Mucosa of rectum (tissue), 2 donors: ENCODE results near the gene ANXA6.
A peak's percentile ranks its signal among the peaks of the same experiment; 100 is the strongest.

Source experiments
- H3K27ac ChIP-seq, 2 donors: one replicate each; pipeline ENCODE4 v1.7.0; 2013; ENCODE audit warnings: inconsistent platforms in 2 of 2, low read depth in 2 of 2, low read length in 2 of 2
- H3K27me3 ChIP-seq, 2 donors: one replicate each; pipeline ENCODE4 v1.7.0; 2013; ENCODE audit warnings: low read length in 2 of 2; ENCODE audit not compliant: control insufficient read depth in 2 of 2, insufficient read depth in 2 of 2
- H3K36me3 ChIP-seq, 2 donors: one replicate each; pipeline ENCODE4 v1.7.0; 2013; ENCODE audit warnings: low read length in 2 of 2; ENCODE audit not compliant: control insufficient read depth in 2 of 2, insufficient read depth in 2 of 2
- H3K4me1 ChIP-seq, 2 donors: one replicate each; pipeline ENCODE4 v1.7.0; 2013; ENCODE audit warnings: low read length in 2 of 2, mild to moderate bottlenecking in 1 of 2; ENCODE audit not compliant: control insufficient read depth in 2 of 2, insufficient read depth in 2 of 2
- H3K4me3 ChIP-seq, 2 donors: one replicate each; pipeline ENCODE4 v1.7.0; 2013; ENCODE audit warnings: low read length in 2 of 2
- H3K9ac ChIP-seq, 2 donors: one replicate each; pipeline ENCODE4 v1.7.0; 2013; ENCODE audit warnings: low read length in 2 of 2, low read depth in 1 of 2, mild to moderate bottlenecking in 1 of 2
- H3K9me3 ChIP-seq, 2 donors: one replicate each; pipeline ENCODE4 v1.7.0; 2013; ENCODE audit warnings: low read length in 2 of 2; ENCODE audit not compliant: control insufficient read depth in 2 of 2
- donor health status: healthy.
- donor health status: Normal muscosa, but diverticular disease.

ANXA6 gene

DNA sequence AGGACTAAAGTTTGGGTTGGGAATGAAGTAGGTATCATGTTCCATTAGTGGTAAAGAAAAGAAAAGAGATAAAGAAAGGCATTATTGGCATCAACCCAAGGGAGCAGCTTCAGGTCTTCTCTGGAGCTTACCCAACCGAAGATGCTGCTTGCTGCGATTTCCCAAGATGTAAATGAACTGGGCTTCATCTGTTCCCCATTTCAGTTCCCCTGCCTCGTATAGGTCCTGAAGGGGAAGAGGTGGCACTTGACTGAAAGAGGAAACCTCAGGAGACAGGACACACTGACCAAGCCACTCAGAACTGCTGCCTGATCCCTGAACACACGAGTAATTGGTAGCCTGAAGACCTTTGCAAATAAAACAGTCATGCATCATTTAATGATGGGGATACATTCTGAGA is 24.6 kb downstream of the ANXA6 start:
- H3K9me3 ChIP-seq: no peaks in the 10 kb centered on the region
- H3K4me3 ChIP-seq: no peak overlapping the region
- peaks cover 18 to 77% of the 10 kb centered on the region in 2 donors for H3K36me3 ChIP-seq
- no peak overlapping the region for H3K27ac ChIP-seq
- H3K27me3 ChIP-seq: no peaks in the 10 kb centered on the region
- no peak overlapping the region for H3K9ac ChIP-seq
- H3K4me1 ChIP-seq: no peaks in the 10 kb centered on the region

DNA sequence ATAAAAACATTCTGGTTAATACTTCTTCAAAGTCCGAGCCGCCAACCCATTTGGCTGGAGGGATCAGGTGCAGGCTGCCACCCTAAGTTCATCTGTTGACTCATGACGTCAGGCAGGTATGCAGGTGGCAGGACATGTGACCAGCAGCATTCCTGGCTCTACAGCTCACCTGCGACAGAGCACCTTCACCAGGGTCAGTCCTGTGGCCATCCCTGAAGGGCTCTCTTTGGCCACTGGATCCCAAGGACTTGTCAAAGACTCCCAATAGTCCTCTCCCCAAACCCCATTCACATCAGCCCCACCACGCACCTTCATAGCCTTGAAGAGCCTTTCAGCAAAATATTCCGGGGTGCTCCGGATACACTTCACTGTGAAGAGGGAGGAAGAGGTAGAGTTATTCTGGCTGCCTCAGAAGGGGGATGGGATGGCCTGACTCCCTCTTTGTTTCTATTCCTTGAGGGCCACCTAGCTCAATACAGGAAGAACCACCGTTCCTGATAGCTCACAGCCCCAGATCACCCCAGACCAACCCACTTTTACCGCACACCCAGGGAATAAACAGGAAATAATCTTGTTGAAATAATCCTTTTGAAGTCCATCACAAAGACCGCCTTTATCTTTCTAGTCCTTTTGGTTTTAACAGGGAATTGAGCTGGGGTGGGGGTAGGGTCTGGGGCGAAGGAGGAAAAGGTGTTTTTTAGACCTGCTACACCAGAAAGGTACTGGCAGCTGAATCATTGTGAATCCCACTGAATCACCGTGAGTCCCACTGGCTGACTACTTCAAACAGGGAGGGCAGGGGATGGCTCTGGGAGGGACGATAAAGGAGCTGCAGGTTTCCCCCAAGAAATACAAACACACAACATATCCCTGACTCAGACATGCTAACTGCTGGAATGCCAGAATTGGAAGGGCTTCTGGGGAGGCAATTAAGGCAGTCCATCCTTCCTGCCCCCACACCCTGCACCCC is 26.4 kb downstream of the ANXA6 start:
- H3K36me3 ChIP-seq: peaks cover 7 to 68% of the 10 kb centered on the region in 2 donors
- no peak overlapping the region for H3K9ac ChIP-seq
- H3K4me3 ChIP-seq: no peak overlapping the region
- no peaks in the 10 kb centered on the region for H3K9me3 ChIP-seq
- H3K27me3 ChIP-seq: no peaks in the 10 kb centered on the region
- H3K4me1 ChIP-seq: peaks cover 0 to 2% of the 10 kb centered on the region in 2 donors
- H3K27ac ChIP-seq: no peak overlapping the region

DNA sequence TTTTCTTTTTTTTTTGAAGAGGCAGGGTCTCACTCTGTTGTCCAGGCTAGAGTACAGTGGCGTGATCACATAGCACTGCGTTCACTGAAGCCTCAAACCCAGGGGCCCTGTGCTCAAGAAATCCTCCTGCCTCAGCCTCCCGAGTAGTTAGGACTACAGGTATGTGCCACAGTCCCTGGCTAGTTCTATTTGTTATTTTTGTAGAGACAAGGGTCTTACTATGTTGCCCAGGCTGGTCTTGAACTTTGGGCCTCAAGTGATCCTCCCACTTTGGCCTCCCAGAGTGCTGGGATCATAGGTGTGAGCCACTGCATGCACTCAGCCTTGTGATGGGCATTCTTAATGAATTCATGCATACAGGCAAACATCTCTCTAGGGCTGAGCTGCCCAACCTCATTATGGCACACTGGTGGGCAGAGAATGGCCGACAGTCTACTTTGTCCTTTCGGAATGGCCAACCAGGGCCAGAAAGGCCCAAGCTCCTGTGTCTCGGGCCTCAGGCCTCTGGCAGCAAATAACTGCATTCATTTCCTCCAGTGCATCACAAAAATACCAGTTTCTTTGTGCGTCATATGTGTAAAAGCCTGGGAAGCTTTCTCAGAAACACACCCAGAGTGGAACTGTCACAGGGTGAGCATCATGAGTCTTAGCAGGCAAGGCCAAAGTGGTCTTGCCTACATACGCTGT is 27.2 kb downstream of the ANXA6 start:
- no peak overlapping the region for H3K4me3 ChIP-seq
- H3K9ac ChIP-seq: no peak overlapping the region
- H3K9me3 ChIP-seq: no peaks in the 10 kb centered on the region
- peaks cover 4 to 5% of the 10 kb centered on the region in 2 donors for H3K4me1 ChIP-seq
- no peaks in the 10 kb centered on the region for H3K27me3 ChIP-seq
- H3K27ac ChIP-seq: no peak overlapping the region
- peaks cover 2 to 66% of the 10 kb centered on the region in 2 donors for H3K36me3 ChIP-seq

DNA sequence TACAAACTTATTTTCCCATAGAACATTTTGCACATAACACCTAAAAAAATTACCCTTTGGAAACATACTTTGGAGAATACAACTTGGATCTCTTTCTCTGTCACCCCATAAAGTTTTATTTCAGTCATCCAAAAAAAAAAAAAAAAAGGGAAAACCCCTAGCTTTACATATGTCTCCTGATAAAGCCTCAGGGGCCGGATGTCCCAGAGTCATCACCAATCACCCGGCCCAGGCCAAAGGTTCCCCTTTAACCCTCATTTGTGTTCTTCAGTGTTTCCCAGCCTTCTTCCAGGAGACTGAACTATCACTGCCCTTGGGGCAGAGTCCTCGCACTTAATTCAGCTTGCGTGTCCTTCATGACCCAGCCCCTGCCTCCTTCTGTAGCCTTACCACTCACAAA is 28.8 kb downstream of the ANXA6 start:
- peaks cover 2 to 58% of the 10 kb centered on the region in 2 donors for H3K36me3 ChIP-seq

DNA sequence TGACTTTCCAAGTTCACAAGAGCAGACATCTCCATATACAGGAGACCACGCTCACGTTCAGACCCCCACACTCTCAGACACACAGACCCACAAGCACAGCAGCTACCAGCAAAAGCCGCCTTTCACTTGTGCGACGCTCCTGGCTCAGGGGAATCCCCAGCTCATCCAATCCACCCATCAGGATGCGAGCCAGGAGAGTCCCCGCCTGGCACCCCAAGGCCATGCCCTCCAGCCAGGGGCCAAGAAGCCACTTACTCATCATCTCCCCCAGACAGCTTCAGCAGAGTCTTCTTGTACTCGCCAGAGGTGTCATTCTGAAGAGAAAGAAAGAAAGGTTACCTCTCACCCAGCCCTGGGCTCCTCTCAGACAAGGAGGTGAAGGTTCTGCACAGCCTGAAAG is 29.7 kb downstream of the ANXA6 start:
- Histone ChIP-seq H3K36me3 (peaks cover 4 to 51% of the 10 kb centered on the region in 2 donors), H3K27ac (no peak overlapping the region), H3K27me3 (no peaks in the 10 kb centered on the region), H3K9ac (no peak overlapping the region), H3K4me3 (no peak overlapping the region), H3K9me3 (no peaks in the 10 kb centered on the region), H3K4me1 (peaks cover 4 to 7% of the 10 kb centered on the region in 2 donors)

More for the DNA sequence above, 28.8 kb downstream of the ANXA6 start:
- Histone ChIP-seq H3K9ac (no peak overlapping the region), H3K27me3 (no peaks in the 10 kb centered on the region), H3K27ac (no peak overlapping the region), H3K4me1 (peaks cover 4 to 7% of the 10 kb centered on the region in 2 donors), H3K9me3 (no peaks in the 10 kb centered on the region), H3K4me3 (no peak overlapping the region)

DNA sequence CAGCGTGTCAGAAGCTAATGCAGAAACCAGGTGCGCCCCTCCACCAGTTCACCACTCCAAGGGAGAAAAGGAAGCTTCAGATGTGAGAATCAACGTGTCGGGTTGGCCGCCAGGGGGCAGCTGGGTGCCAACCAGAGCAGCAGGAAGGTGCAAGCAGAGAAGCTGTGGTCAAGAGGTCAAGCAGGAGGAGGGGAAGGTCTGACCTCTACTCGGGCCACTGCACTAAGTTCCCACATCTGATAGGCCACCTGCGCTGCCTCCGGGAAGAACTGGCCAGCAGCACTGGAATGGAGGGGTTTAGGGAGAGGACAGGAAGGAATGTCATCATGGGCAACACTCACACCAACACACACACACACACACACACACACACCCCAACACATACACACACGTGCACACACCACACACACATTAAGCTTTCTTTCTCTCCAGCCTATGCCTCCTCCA is 31.4 kb downstream of the ANXA6 start:
- peak overlapping the region in 1 of 2 donors; percentile 10 for H3K9ac ChIP-seq
- H3K27ac ChIP-seq: peak overlapping the region in 1 of 2 donors; percentile 49

DNA sequence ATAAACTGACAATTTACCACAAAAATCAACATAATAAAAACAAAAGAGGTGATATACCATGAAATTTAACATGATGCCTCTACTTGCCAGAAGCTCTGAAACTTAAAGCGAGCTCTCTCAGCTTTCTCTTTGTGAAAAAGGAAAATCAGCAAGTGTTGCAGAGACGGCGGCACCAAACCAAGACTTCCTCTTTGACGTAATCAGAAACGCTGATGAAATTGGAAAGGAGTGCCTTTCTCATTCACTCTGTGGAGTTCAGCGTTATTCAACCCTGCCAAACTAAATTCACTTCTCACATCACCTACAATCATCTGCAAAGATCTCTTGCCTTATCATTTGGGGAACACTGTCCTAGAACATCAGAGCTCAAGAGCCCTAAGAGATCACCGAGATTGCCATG is 32.2 kb downstream of the ANXA6 start:
- Histone ChIP-seq H3K27ac (peak overlapping the region in 1 of 2 donors; percentile 49), H3K9me3 (no peaks in the 10 kb centered on the region), H3K4me3 (no peak overlapping the region), H3K9ac (peak overlapping the region in 1 of 2 donors; percentile 9), H3K36me3 (peaks cover 19 to 53% of the 10 kb centered on the region in 2 donors), H3K4me1 (peaks cover 4 to 7% of the 10 kb centered on the region in 2 donors), H3K27me3 (no peaks in the 10 kb centered on the region)

More for the DNA sequence above, 31.4 kb downstream of the ANXA6 start:
- H3K36me3 ChIP-seq: peaks cover 17 to 53% of the 10 kb centered on the region in 2 donors
- peaks cover 4 to 7% of the 10 kb centered on the region in 2 donors for H3K4me1 ChIP-seq
- H3K4me3 ChIP-seq: no peak overlapping the region
- H3K9me3 ChIP-seq: no peaks in the 10 kb centered on the region
- no peaks in the 10 kb centered on the region for H3K27me3 ChIP-seq

DNA sequence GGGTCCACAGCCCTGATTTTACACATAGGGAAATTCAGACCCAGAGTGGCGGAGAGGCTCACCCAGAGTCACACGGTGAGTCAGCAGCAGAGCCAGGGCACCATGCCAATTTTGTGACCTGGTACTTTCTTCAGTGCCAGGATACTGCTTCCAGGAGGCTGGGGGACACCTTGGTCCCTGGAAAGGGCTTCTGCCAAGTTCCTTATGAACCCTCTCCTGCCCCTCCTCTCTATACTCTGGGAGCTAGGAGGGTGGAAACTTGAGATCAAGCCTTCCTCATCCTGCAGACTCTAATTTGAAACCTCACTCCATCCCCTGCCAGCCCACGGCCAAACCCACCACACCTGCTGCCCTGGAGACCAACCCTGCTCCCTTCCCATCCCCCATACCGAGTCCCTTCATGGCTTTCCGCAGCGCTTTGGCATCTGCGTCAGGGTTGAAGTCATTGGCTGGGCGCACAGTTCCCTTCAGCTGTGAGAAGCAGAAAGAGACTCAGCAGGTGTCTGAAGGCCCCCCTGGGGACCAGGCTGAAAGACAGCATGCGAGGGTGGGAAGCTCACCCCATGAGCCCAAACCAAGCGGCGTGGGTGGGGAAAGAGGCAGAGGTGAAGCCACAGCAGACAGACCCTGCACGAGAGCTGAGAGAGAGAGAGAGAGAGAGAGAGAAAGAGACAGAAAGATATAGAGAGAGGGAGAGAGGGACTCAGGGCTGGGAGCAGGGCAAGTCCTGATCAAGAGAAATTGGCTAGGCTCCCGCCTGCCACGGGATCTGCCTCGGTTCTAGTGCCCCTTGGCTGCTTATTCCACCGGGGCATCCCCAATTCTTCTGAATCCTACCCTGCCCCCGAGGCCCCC is 33.5 kb downstream of the ANXA6 start:
- Histone ChIP-seq H3K9ac (no peak overlapping the region), H3K9me3 (no peaks in the 10 kb centered on the region), H3K36me3 (peaks cover 20 to 46% of the 10 kb centered on the region in 2 donors), H3K4me3 (no peak overlapping the region), H3K4me1 (peaks cover 4 to 7% of the 10 kb centered on the region in 2 donors), H3K27ac (no peak overlapping the region), H3K27me3 (no peaks in the 10 kb centered on the region)

DNA sequence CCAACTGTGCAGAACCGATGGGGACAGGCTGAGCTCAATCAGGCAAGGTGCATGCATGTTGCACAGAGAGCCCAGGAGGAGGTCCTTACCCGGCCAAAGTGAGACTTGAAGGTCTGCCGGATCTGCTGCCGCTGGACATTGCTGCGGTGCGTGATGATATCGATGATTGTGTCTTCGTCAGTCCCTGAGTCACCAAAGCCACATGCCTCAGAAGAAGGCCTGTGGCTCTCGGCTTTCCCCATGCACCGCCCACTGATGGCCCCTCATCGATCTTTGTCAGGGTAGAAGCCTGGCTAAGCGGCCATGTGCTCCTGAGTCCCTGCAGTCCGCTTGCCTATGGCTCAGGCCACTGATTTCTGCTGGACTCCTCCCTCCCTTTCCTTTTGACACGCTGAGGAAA is 34.8 kb downstream of the ANXA6 start:
- Histone ChIP-seq H3K27me3 (no peaks in the 10 kb centered on the region), H3K9me3 (no peaks in the 10 kb centered on the region), H3K4me1 (peaks cover 4 to 7% of the 10 kb centered on the region in 2 donors), H3K9ac (no peak overlapping the region), H3K27ac (no peak overlapping the region), H3K36me3 (peaks cover 20 to 45% of the 10 kb centered on the region in 2 donors), H3K4me3 (no peak overlapping the region)
